OCI-M2 (cell line): Measurements from ENCODE around the gene OR1K1.
"Not testable (repeated sequence)": the region's sequence is repeated elsewhere in the genome, so short reads cannot be mapped to it uniquely, and the experiment has no call there.

Experiments
- DNase-seq: peaks from one replicate; lab custom pipeline; 2025; ENCODE audit not compliant: unreplicated experiment; lab: John Stamatoyannopoulos, UW

The OR1K1 gene

GRCh38 chr9:122812736-122813135 lies 12.8 kb downstream of the OR1K1 start:
- no peak for DNase-seq

GRCh38 chr9:122814545-122814944 lies 14.6 kb downstream of the OR1K1 start:
- no peak for DNase-seq

GRCh38 chr9:122815544-122815943 lies 15.6 kb downstream of the OR1K1 start:
- DNase-seq, result no peak

GRCh38 chr9:122816163-122816867 lies 16.4 kb downstream of the OR1K1 start:
- no peak for DNase-seq

- no peak for DNase-seq
Observed at GRCh38 chr9:122819326-122819725, 19.4 kb downstream of the OR1K1 start.

GRCh38 chr9:122819791-122820489 lies 20.0 kb downstream of the OR1K1 start:
- DNase-seq, result no peak

GRCh38 chr9:122820490-122820845 lies 20.5 kb downstream of the OR1K1 start:
- DNase-seq, result no peak

GRCh38 chr9:122821278-122821943 lies 21.5 kb downstream of the OR1K1 start:
- DNase-seq, result no peak

GRCh38 chr9:122822056-122822455 lies 22.1 kb downstream of the OR1K1 start:
- no peak for DNase-seq

- no peak for DNase-seq
Observed at GRCh38 chr9:122822938-122823337, 23.0 kb downstream of the OR1K1 start.

GRCh38 chr9:122827761-122828093 lies 27.8 kb downstream of the OR1K1 start:
- no peak for DNase-seq

- DNase-seq, result not testable (repeated sequence)
Observed at GRCh38 chr9:122828965-122829284, 29.0 kb downstream of the OR1K1 start.

- DNase-seq, result no peak
Observed at GRCh38 chr9:122832194-122832593, 32.3 kb downstream of the OR1K1 start.

- DNase-seq, result no peak
Observed at GRCh38 chr9:122835313-122835731, 35.4 kb downstream of the OR1K1 start.

GRCh38 chr9:122837266-122837850 lies 37.4 kb downstream of the OR1K1 start:
- no peak for DNase-seq

- not testable (repeated sequence) for DNase-seq
Observed at GRCh38 chr9:122838441-122838840, 38.5 kb downstream of the OR1K1 start.

GRCh38 chr9:122841501-122841900 lies 41.6 kb downstream of the OR1K1 start:
- DNase-seq, result no peak

- no peak for DNase-seq
Observed at GRCh38 chr9:122844137-122844536, 44.2 kb downstream of the OR1K1 start.

GRCh38 chr9:122845116-122845515 lies 45.2 kb downstream of the OR1K1 start:
- DNase-seq, result no peak

GRCh38 chr9:122846371-122846940 lies 46.5 kb downstream of the OR1K1 start:
- no peak for DNase-seq

GRCh38 chr9:122848256-122848943 lies 48.5 kb downstream of the OR1K1 start:
- DNase-seq, result no peak
